K562 (cell line): ENCODE results near the gene NEDD4L.

ENCODE experiments used
- CTCF ChIP-seq, 3 experiments: IDR thresholded peaks in 2 of 3; conservative IDR thresholded peaks in 1 of 3; 2 replicates each; pipeline ENCODE4 v1.5.1; 2011 to 2012; ENCODE audit warnings: low read length in 3 of 3, mild to moderate bottlenecking in 3 of 3, control low read depth in 2 of 3, improper control_type of control experiment in 1 of 3, inconsistent platforms in 1 of 3, low read depth in 1 of 3, mixed read lengths in 1 of 3, moderate library complexity in 1 of 3; ENCODE audit not compliant: insufficient read depth in 2 of 3
- EP300 ChIP-seq: IDR thresholded peaks from 2 replicates; pipeline ENCODE4 v1.6.1; 2012; ENCODE audit warnings: low read length, improper control_type of control experiment
- KLF6 ChIP-seq: fragments of 250-450 bp; sonication (Bioruptor Pico); IDR thresholded peaks from 2 replicates; pipeline ENCODE4 v1.4.0; 2020; ENCODE audit warnings: mild to moderate bottlenecking, moderate library complexity, borderline replicate concordance

GRCh38 chr18:58307441-58307840 lies 263.4 kb downstream of the NEDD4L start:
- no peak for TF ChIP-seq CTCF (IDR thresholded peaks at IDR 0.05 in 2 of 3, conservative IDR thresholded peaks at IDR 0.05 in 1 of 3; ENCODE audit: insufficient read depth in 2 of 3, low read depth in 1 of 3, low read length in 3 of 3)
- TF ChIP-seq EP300, result no peak
- no peak for TF ChIP-seq KLF6 (CRISPR knock-in tag)
